OCI-LY7 (cell line): ENCODE data around the gene MAB21L2. TPM values are rescaled to one million over a fixed set of nuclear protein-coding genes. Genes with fewer than 3 reads are reported as not detected.

Experiments
- BruUV-seq: library from RNA; stranded (reverse); fragments of 400-500 nt; replicated peaks from 2 replicates; lab custom pipeline; 2021; lab: Mats Ljungman, UMichigan
- CTCF ChIA-PET: fragments of 300-600 bp; sonication (Branson Sonifier 250); formaldehyde crosslinking; loops from one replicate; lab custom pipeline; 2022; ENCODE audit warnings: antibody characterized with exemption; ENCODE audit not compliant: unreplicated experiment; lab: Charles Lee
- POLR2A ChIA-PET: fragments of 300-600 bp; sonication (Branson Sonifier 250); formaldehyde crosslinking; loops from one replicate; lab custom pipeline; 2022; ENCODE audit warnings: antibody characterized with exemption; lab: Charles Lee
- DNase-seq: peaks from one replicate; pipeline ENCODE4 v3.0.0-alpha.2; 2015; ENCODE audit warnings: low spot score
- H2AFZ ChIP-seq: fragments of 200-600 bp; sonication (generic), shearing (Covaris generic); 2 replicates; pipeline ENCODE4 v1.6.1; 2014; ENCODE audit warnings: mild to moderate bottlenecking, antibody characterized with exemption, low read length, moderate library complexity
- H3K27ac ChIP-seq: fragments of 200-600 bp; sonication (generic); 2 replicates; pipeline ENCODE4 v1.5.1; 2014; ENCODE audit warnings: mixed run types, low read depth, mild to moderate bottlenecking, moderate library complexity, low read length, inconsistent platforms; ENCODE audit not compliant: poor library complexity, severe bottlenecking
- H3K36me3 ChIP-seq: fragments of 200-600 bp; sonication (generic); 2 replicates; pipeline ENCODE4 v1.6.1; 2014; ENCODE audit warnings: mild to moderate bottlenecking, antibody characterized with exemption, low read length, moderate library complexity, mixed read lengths; ENCODE audit not compliant: insufficient read depth
- H3K4me1 ChIP-seq: fragments of 200-600 bp; sonication (generic); 2 replicates; pipeline ENCODE4 v1.5.1; 2014; ENCODE audit warnings: mild to moderate bottlenecking, low read length; ENCODE audit not compliant: insufficient read depth, poor library complexity, severe bottlenecking
- H3K4me2 ChIP-seq: fragments of 200-600 bp; sonication (generic); 2 replicates; pipeline ENCODE4 v1.6.1; 2014; ENCODE audit warnings: mild to moderate bottlenecking, low read length
- H3K4me3 ChIP-seq: fragments of 200-600 bp; sonication (generic); 2 replicates; pipeline ENCODE4 v1.5.1; 2014; ENCODE audit warnings: mild to moderate bottlenecking, low read depth, low read length; ENCODE audit not compliant: poor library complexity, severe bottlenecking
- H3K79me2 ChIP-seq: fragments of 200-600 bp; sonication (generic); 2 replicates; pipeline ENCODE4 v1.6.1; 2016; ENCODE audit warnings: low read depth, mild to moderate bottlenecking, low read length, moderate library complexity, mixed read lengths; ENCODE audit not compliant: insufficient read depth
- H3K9me2 ChIP-seq: fragments of 200-600 bp; sonication (generic); 2 replicates; pipeline ENCODE4 v1.6.1; 2016; ENCODE audit warnings: mild to moderate bottlenecking, low read length, mixed read lengths; ENCODE audit not compliant: insufficient read depth
- H3K9me3 ChIP-seq: fragments of 200-600 bp; sonication (generic); 2 replicates; pipeline ENCODE4 v1.6.1; 2014; ENCODE audit warnings: mild to moderate bottlenecking, mixed run types, low read length, mixed read lengths
- H4K20me1 ChIP-seq: fragments of 200-600 bp; sonication (generic); 2 replicates; pipeline ENCODE4 v1.6.1; 2014; ENCODE audit warnings: mild to moderate bottlenecking, antibody characterized with exemption, low read length, moderate library complexity, mixed read lengths; ENCODE audit not compliant: insufficient read depth
- EZH2phosphoT487 ChIP-seq: fragments of 200-600 bp; sonication (generic); IDR thresholded peaks from 2 replicates; pipeline ENCODE4 v1.6.1; 2018; ENCODE audit warnings: low read depth, borderline replicate concordance, mild to moderate bottlenecking, mixed run types, antibody characterized with exemption, low read length, moderate library complexity, mixed read lengths
- intact Hi-C: fragments of 100-400 bp; cut with micrococcal nuclease; formaldehyde crosslinking; loops from one replicate; pipeline ENCODE4 v1.10.0; 2022; ENCODE audit not compliant: unreplicated experiment
- total RNA-seq, 2 experiments: library from RNA; depleted of rRNA in 1 of 2; stranded (reverse); fragments of >200 nt in 1 of 2; shearing (Covaris generic) in 1 of 2; gene quantifications; 2 replicates each; pipeline ENCODE4 v1.2.3, GENCODE V29; 2014 to 2022
- TF ChIP-seq, protein P1 (sequence below): fragments of 200-600 bp; sonication (generic); conservative IDR thresholded peaks from 2 replicates; pipeline ENCODE4 v1.5.1; 2014; ENCODE audit warnings: mild to moderate bottlenecking, antibody characterized with exemption, low read length, moderate library complexity, mixed read lengths

The MAB21L2 gene
- total RNA-seq, 2 experiments from 2014 or later = not detected

DNA sequence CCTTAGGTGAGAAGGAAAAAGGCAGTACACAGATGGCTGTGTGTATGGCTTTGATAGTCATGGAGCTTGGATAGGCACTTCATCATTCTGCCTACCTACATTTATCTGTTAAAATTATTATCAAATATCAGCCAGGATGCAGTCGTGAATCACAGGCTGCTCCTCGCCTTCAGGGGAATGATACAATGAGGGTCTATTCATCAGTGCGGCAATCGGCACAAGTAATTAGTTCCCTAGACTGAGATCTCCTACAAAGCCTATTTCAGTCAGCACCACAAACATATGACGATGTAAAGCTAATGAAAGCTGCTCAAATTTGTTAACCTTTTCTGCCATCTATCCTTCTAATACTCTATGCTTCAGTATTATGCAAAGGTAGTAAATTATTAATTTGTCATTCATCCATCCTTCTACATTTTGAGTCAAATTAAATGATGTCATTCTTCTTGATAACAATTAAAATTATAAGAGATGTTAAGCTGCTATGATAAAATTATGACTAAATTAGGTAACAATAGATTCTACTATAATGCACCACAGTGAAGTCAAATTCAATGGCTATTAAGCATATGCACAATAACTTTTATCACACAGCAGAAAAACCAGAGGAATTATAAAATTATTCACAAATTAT is 19.0 kb downstream of the MAB21L2 start:
- no peaks in the 10 kb centered on the region for H3K79me2 ChIP-seq
- no peaks in the 10 kb centered on the region for H3K9me2 ChIP-seq
- no peak overlapping the region for H3K4me2 ChIP-seq
- intact Hi-C loops = no loop called here
- H2AFZ ChIP-seq = no peak overlapping the region
- H4K20me1 ChIP-seq = no peaks in the 10 kb centered on the region
- H3K27ac ChIP-seq = no peak overlapping the region
- TF ChIP-seq EZH2phosphoT487 = no peak
- TF ChIP-seq, protein P1, sequence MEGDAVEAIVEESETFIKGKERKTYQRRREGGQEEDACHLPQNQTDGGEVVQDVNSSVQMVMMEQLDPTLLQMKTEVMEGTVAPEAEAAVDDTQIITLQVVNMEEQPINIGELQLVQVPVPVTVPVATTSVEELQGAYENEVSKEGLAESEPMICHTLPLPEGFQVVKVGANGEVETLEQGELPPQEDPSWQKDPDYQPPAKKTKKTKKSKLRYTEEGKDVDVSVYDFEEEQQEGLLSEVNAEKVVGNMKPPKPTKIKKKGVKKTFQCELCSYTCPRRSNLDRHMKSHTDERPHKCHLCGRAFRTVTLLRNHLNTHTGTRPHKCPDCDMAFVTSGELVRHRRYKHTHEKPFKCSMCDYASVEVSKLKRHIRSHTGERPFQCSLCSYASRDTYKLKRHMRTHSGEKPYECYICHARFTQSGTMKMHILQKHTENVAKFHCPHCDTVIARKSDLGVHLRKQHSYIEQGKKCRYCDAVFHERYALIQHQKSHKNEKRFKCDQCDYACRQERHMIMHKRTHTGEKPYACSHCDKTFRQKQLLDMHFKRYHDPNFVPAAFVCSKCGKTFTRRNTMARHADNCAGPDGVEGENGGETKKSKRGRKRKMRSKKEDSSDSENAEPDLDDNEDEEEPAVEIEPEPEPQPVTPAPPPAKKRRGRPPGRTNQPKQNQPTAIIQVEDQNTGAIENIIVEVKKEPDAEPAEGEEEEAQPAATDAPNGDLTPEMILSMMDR = no peak
- BruUV-seq = no TSS peak
- CTCF ChIA-PET = no interaction called here
- DNase-seq = no peak
- H3K9me3 ChIP-seq = no peaks in the 10 kb centered on the region
- no peak overlapping the region for H3K4me3 ChIP-seq
- POLR2A ChIA-PET = interaction anchor here (0.6 to 1.7 kb wide), 2 partner anchors 10 to 57 kb away, joined by 3 to 4 read pairs; no protein-coding TSS in a partner anchor
- peaks cover 9% of the 10 kb centered on the region for H3K4me1 ChIP-seq
- H3K36me3 ChIP-seq = peaks cover 3% of the 10 kb centered on the region; the same call in 1 of the 2 replicates

DNA sequence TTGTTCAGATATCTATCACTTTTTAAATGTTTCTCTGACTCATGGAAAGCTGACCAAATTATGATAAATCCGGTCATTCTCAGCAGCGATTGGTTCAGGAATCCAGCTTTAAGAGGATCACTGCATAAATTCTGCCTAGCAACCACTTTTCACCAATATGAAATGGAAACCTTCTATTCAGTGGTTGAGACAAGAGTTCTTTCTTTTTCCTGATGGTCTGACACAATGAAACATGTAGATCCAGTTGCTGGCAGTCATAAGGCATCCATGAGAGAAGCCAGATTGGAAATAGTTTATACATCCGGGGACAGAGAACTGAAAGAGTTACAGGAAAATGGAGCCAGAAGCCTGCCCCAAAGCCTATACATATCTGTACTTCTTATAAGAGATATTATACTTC is 27.2 kb downstream of the MAB21L2 start:
- TF ChIP-seq, protein P1 = no peak
- no peak for TF ChIP-seq EZH2phosphoT487
- Histone ChIP-seq H3K9me3 (no peaks in the 10 kb centered on the region), H2AFZ (no peak overlapping the region), H3K36me3 (no peaks in the 10 kb centered on the region), H3K4me2 (no peak overlapping the region), H4K20me1 (no peaks in the 10 kb centered on the region), H3K27ac (no peak overlapping the region), H3K79me2 (no peaks in the 10 kb centered on the region), H3K4me1 (no peaks in the 10 kb centered on the region), H3K9me2 (no peaks in the 10 kb centered on the region), H3K4me3 (no peak overlapping the region)
- intact Hi-C loops = no loop called here
- ChIA-PET CTCF (no interaction called here), POLR2A (no interaction called here)
- no TSS peak for BruUV-seq
- DNase-seq = no peak

DNA sequence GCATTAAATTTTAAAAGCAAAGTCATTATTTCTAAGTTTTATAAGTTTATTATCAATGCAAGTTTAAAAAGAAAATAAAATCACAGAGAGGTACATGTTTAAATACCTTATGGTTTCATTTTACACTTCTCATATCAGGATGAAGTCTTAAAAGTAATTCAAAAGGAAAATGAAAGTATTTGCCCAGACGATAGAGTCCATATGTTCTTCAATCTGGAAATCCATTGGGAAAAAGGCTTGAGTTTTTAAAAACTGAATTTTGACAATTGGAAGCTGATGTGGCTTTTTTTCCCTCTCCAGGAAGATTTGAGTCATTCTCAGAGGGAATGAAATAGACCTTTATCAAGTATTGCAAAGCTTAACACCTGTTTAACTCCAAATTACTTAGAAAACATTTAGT is 37.1 kb downstream of the MAB21L2 start:
- H2AFZ ChIP-seq = no peak overlapping the region
- H3K9me2 ChIP-seq = no peaks in the 10 kb centered on the region; the same call in 1 of the 2 replicates
- H3K36me3 ChIP-seq = no peaks in the 10 kb centered on the region
- no TSS peak for BruUV-seq
- ChIA-PET CTCF (no interaction called here), POLR2A (no interaction called here)
- no peak for TF ChIP-seq EZH2phosphoT487
- TF ChIP-seq, protein P1 = no peak
- intact Hi-C loops = no loop called here
- no peak overlapping the region for H3K27ac ChIP-seq
- H3K79me2 ChIP-seq = no peaks in the 10 kb centered on the region
- H4K20me1 ChIP-seq = no peaks in the 10 kb centered on the region
- no peaks in the 10 kb centered on the region for H3K9me3 ChIP-seq
- H3K4me1 ChIP-seq = no peaks in the 10 kb centered on the region
- H3K4me2 ChIP-seq = no peak overlapping the region
- no peak for DNase-seq
- H3K4me3 ChIP-seq = no peak overlapping the region
